GM18498 (cell line): Measurements from ENCODE around the gene ZP2.
A peak's percentile ranks its signal among the peaks of the same experiment; 100 is the strongest.
"Not testable (repeated sequence)": the region's sequence is repeated elsewhere in the genome, so short reads cannot be mapped to it uniquely, and the experiment has no call there.

ENCODE experiments used
- ATAC-seq: cut with Tn5 transposase; IDR thresholded peaks from one replicate; pipeline ENCODE4 v1.9.1; 2021; ENCODE audit warnings: mild to moderate bottlenecking, moderate library complexity; ENCODE audit not compliant: unreplicated experiment

Gene ZP2

GRCh38 chr16:21179126-21179982 lies 32.0 kb downstream of the ZP2 start:
- ATAC-seq, result no peak

- ATAC-seq, result no peak
These were observed 36.0 kb downstream of the ZP2 start for GRCh38 chr16:21175397-21175796.

DNA sequence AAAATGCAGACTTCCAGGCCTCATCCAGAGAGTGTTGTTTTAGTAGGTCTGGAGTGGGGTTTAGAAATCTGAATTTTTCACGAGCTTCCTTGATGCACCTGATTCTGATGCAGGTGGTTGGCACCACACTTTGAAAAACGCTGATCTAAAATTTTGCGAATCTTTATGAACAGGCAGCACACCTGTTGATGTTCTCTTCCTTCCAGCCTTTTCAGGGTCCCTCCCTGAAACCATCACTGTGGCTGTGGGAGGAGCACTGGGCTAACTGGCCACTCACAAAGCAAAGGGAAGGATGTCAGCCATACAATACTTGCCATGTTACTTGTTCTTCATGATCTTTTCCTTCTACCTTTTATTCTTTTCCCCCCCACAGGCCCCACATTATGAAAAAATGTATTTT lies 38.7 kb downstream of the ZP2 start:
- ATAC-seq, result no peak

DNA sequence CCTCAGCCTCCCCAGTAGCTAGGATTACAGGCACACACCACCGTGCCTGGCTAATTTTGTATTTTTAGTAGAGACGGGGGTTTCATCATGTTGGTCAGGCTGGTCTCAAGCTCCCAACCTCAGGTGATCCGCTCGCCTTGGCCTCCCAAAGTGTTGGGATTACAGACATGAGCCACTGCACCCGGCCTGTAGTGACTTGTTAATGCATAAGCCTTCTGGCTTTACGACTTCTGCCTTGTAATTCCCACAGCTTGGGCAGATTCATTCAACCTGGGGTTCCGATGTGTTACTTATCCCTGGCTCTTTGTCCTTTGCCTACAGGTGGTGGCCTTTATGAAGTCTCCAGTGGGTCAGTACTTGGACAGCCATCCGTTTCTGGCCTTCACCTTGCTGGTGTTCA lies 41.3 kb downstream of the ZP2 start:
- ATAC-seq, result not testable (repeated sequence)

DNA sequence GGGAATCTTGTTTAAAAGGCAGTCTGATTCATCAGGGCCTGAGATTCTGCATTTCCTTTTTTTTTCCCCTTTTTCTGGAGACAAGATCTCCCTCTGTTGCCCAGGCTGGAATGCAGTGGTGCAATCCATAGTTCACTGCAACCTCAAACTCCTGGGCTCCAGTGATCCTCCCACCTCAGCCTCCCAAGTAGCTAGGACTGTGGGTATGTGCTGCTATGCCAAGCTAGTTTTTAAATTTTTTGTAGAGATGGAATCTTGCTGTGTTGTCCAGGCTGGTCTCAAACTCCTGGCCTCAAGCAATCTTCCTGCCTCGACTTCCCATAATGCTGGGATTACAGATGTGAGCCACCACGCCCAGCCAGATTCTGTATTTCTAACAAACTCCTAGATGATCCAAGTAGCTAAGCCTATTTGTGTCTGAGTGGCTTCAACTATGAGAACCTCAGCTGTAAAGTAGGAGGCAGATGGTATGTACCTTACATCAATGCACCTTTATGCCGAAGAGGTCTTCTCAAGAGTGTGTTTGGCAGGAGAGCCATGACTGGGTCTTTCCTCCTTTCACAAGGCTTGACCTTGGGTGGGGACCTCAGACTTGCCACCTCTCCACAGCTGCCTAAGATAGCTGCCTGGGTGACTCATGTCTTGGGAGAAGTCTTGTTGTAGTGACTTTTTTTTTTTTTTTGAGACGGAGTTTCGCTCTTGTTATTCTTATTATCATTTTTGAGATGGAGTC lies 42.0 kb downstream of the ZP2 start:
- ATAC-seq, result no peak

DNA sequence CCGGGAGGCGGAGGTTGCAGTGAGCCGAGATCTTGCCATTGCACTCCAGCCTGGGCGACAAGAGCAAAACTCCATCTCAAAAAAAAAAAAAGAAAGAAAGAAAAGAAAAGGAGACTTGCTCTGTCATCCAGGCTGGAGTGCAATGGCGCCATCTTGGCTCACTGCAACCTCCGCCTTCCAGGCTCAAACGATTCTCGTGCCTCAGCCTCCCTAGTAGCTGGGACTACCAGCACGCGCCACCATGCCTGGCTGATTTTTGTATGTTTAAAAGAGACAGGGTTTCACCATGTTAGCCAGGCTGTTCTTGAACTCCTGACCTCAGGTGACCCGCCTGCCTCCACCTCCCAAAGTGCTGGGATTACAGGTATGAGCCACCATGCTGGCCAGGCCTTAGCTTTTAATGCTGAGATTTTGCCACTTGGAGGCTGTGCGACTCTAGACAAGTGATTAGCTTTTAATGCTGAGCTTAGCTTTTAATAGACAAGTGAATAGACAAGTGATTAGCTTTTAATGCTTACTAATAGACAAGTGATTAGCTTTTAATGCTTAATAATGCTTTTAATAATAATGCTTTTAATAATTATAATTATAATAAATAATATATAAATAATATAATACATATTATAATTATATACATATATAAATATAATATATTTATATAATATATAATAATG lies 43.3 kb downstream of the ZP2 start:
- no peak for ATAC-seq

GRCh38 chr16:21167360-21167759 lies 44.0 kb downstream of the ZP2 start:
- no peak for ATAC-seq

DNA sequence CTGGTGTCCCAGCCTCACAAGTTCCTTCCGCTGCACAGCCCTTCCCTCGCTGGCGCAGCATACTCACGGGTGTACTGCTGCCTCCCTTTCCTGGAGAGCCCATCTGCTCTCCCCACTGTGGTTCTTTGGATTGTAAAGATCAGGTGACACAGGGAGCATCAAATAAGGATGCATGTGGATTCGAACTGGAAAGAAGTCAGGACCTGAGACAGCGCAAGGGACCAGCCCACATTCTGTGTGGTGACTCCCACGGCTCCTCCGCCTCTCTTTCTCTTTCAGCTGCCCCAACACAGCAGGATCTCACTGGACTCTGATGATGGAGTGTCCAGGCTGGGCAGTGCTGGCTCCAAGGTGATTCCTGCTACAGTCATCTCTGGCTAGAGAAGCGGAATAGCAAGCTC lies 44.8 kb downstream of the ZP2 start:
- no peak for ATAC-seq

DNA sequence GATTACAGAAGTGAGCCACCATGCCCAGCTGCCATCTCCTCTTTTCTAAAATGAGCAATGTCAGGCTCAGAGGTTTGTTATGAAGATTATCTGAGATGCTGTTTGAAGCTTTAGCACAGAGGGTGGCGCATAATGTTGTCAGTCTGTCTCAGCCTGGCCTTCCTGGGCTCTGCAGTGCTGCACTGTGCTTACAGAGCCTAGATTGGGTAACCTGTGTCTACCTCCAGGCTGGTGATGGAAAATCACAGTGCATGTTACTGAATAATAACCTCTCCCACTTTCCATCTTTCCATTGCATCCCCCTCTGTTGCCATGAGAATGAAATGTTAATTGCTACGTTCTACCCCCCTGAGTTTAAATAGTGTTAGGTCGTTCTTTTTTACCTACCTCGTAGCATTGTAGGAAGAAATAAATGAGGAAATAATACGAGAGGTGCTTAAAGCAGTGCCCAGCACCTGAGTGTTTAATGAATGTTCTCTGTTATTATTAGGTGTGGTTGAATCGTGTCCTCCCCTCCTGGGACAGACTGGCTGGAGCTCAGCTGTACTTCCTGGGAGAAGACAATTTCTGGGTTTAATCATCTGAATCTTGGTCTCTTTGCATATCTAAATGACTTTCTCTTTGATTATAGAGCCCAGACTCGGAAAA lies 46.7 kb downstream of the ZP2 start:
- no peak for ATAC-seq

GRCh38 chr16:21163576-21163975 lies 47.8 kb downstream of the ZP2 start:
- ATAC-seq, result no peak

DNA sequence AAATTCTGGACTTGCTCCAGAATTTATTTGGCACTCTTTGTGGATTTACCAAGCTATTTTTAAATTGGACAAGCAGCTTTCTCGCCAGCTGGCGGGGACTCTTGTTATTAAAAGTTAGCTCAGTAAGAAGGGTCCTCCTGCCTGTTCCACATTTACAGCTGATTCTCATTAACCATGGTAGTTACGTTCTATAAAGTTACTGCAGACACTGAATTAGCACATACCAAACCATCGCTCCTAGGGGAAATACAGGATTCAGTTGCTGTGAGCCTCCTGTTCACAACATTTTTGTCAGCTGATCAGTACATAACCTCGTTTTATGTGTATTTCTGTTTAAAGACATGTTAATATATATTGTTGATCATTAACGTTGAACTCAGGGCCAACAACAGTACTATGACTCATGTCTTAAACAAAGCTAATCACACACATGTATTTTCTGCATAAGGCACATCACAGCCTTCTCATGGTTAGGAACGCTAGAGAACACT lies 48.7 kb downstream of the ZP2 start:
- ATAC-seq, result no peak

DNA sequence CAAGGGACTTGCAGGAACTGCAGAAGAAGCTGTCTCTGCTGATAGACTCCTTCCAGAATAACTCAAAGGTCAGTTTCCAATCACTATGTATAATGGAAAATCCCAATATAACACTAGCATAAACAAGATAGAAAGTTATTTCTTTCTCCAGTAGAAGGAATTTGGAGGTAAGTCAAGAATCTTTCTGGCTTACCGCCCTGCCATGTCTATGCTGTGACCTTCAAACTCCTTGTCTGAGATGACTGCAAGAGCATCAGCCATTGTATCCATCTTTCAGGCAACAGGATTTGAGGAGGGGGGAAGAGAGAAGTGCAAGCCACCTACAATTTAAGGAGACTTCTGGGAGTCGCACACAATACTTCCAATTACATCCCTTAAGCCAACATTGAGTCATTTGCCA lies 50.2 kb downstream of the ZP2 start:
- ATAC-seq, result no peak

DNA sequence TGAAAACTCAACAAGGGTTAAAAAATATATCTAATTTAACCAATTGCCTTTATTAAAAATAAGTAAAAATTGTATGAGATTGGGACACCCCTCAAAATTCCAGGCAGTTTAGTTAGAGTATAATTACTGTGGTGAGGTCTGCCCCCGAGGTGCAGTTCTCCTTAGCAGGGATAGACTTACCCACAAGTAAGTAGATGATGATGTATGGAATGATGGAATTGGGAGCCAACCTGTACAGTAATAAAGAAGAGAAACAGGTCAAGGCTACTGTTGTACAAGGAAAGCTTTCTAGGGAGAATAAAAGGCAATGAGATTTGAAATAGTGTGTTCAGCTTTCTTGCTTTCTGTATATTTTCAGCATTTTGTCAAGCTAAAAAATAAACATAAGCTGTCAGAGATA lies 51.1 kb downstream of the ZP2 start:
- no peak for ATAC-seq

DNA sequence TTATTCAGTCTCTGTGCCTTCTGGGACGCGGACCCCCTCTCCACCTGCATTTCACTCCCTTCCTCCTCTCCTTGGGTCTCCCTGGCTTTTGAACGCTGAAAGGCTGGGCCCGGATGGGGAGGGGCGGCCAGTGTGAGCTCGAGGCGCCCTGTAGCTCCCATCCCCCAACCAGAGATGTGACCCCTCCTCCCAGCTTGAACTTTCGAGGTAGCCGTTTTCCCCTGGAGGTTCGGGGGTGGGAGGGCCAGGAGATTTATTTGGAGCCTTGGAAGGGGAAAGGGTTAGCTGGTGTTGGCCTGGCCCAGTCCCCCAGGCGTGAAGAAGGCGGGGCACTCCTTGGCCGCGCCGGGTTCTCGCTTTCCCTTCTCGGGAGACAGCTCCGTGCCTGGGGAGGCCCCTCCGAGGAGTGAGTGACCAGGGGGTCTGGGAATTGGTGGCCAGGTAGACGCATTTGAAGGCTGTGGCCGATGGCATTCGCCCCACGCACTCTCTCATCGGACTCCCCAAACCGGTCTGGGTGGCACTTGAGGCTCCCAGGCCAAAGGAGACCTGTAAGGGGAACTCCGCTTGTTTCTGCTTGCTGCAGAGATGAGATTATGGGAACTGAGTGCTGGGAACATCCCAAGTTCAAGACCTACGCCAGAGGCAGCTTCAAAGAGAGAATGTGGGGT lies 52.0 kb downstream of the ZP2 start:
- ATAC-seq, result no peak

- peak; percentile 91 for ATAC-seq
These were observed 52.9 kb downstream of the ZP2 start, which contains the start of gene LDAF1 for GRCh38 chr16:21158208-21159110. Gene LDAF1, plus strand, starts transcription at chr16:21158674. Its CDS starts 2,509 bp downstream, at chr16:21161183.

GRCh38 chr16:21157632-21158031 lies 53.7 kb downstream of the ZP2 start:
- no peak for ATAC-seq

DNA sequence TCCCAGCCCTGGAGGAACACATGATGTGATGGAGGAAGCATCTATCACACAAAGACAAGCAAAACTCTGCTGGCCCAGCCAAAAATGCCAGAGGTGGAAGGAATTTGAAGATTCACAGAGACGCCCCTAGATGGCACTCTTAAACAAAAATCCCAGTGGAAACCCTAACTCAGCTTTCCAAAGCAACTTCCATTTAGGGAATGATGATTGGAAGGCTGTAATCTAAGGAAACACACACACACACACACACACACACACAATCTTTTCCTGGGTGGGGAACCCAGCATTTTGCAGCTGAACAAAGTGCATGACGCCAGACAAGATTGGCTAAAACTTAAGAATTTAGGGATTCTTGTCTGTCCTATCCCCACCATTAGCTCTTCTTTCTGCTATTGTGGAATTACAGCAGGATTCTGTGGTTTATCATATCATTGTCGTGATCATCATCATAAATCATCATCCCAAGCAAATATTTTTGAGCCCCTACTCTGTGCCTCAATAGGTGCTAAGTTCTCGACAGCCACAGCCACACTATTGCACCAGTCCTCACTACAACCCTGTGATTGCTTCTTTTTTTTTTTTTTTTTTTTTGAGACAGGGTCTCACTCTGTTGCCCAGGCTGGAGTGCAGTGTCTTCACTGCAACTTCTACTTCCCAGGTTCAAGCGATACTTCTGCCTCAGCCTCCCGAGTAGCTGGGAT lies 54.5 kb downstream of the ZP2 start:
- no peak for ATAC-seq

GRCh38 chr16:21156011-21156410 lies 55.4 kb downstream of the ZP2 start:
- not testable (repeated sequence) for ATAC-seq
